ENCODE data around the gene ZIC4. TPM values are rescaled to one million over a fixed set of nuclear protein-coding genes. Genes with fewer than 3 reads are reported as not detected.

Gene ZIC4
- total RNA-seq, 1 experiment from 2014 or later = not detected

GRCh38 chr3:147422601-147423536 is 16.5 kb upstream of the ZIC4 start:
- no peak for TF ChIP-seq CTCF (IDR thresholded peaks at IDR 0.05; ENCODE audit: unreplicated experiment)
- no TSS peak for BruUV-seq (replicated peaks)
- Mint-ChIP-seq H3K36me3 (ENCODE audit: insufficient read depth, unreplicated experiment) (no peaks in the 10 kb centered on the region), H3K27ac (ENCODE audit: low read depth, unreplicated experiment) (no peak overlapping the region), H3K4me1 (ENCODE audit: insufficient read depth, unreplicated experiment) (no peaks in the 10 kb centered on the region), H3K4me3 (ENCODE audit: unreplicated experiment) (no peak overlapping the region), H3K27me3 (ENCODE audit: insufficient read depth, unreplicated experiment) (peaks cover 32% of the 10 kb centered on the region), H3K9me3 (ENCODE audit: unreplicated experiment) (no peaks in the 10 kb centered on the region)
- intact Hi-C loops (cut with micrococcal nuclease) = no loop called here
- CTCF ChIA-PET = interaction anchor here (1.0 kb wide), 1 partner anchor 10 kb away, joined by 3 read pairs; no protein-coding TSS in a partner anchor
- POLR2A ChIA-PET = interaction anchor here (0.5 to 1.2 kb wide), 2 partner anchors 11 to 354 kb away, joined by 3 read pairs; no protein-coding TSS in a partner anchor
- DNase-seq (ENCODE audit: unreplicated experiment) = no peak

- H3K4me1 Mint-ChIP-seq (ENCODE audit: insufficient read depth, unreplicated experiment) = no peaks in the 10 kb centered on the region
- no peak overlapping the region for H3K27ac Mint-ChIP-seq (ENCODE audit: low read depth, unreplicated experiment)
- DNase-seq (ENCODE audit: unreplicated experiment) = no peak
- H3K27me3 Mint-ChIP-seq (ENCODE audit: insufficient read depth, unreplicated experiment) = peaks cover 25% of the 10 kb centered on the region
- no peaks in the 10 kb centered on the region for H3K9me3 Mint-ChIP-seq (ENCODE audit: unreplicated experiment)
- POLR2A ChIA-PET = interaction anchor here (1.2 kb wide), 1 partner anchor 10 kb away, joined by 3 read pairs; no protein-coding TSS in a partner anchor
- no peak for TF ChIP-seq CTCF (IDR thresholded peaks at IDR 0.05; ENCODE audit: unreplicated experiment)
- H3K4me3 Mint-ChIP-seq (ENCODE audit: unreplicated experiment) = no peak overlapping the region
- H3K36me3 Mint-ChIP-seq (ENCODE audit: insufficient read depth, unreplicated experiment) = no peaks in the 10 kb centered on the region
- BruUV-seq (replicated peaks) = no TSS peak
- CTCF ChIA-PET = interaction anchor here (0.5 to 1.0 kb wide), 2 partner anchors 9 to 577 kb away, joined by 3 read pairs; no protein-coding TSS in a partner anchor
- intact Hi-C loops (cut with micrococcal nuclease) = no loop called here
Measured at GRCh38 chr3:147422196-147422595, 15.9 kb upstream of the ZIC4 start.

GRCh38 chr3:147421184-147421912 is 15.0 kb upstream of the ZIC4 start:
- DNase-seq (ENCODE audit: unreplicated experiment) = no peak
- ChIA-PET POLR2A (no interaction called here), CTCF (interaction anchor here (0.5 to 1.0 kb wide), 2 partner anchors 8 to 578 kb away, joined by 3 read pairs; no protein-coding TSS in a partner anchor)
- Mint-ChIP-seq H3K27me3 (ENCODE audit: insufficient read depth, unreplicated experiment) (peaks cover 24% of the 10 kb centered on the region), H3K9me3 (ENCODE audit: unreplicated experiment) (no peaks in the 10 kb centered on the region), H3K27ac (ENCODE audit: low read depth, unreplicated experiment) (no peak overlapping the region), H3K4me3 (ENCODE audit: unreplicated experiment) (no peak overlapping the region), H3K4me1 (ENCODE audit: insufficient read depth, unreplicated experiment) (no peaks in the 10 kb centered on the region), H3K36me3 (ENCODE audit: insufficient read depth, unreplicated experiment) (no peaks in the 10 kb centered on the region)
- intact Hi-C loops (cut with micrococcal nuclease) = no loop called here
- TF ChIP-seq CTCF (IDR thresholded peaks at IDR 0.05; ENCODE audit: unreplicated experiment) = no peak
- no TSS peak for BruUV-seq (replicated peaks)

Data from MCF 10A (cell line).